Ovary (tissue), 3 donors: ENCODE data around the gene REEP3.

Source experiments
- EP300 ChIP-seq: sonication (generic); formaldehyde crosslinking; IDR thresholded peaks from one replicate; pipeline ENCODE4 v1.6.1; 2017; ENCODE audit warnings: antibody characterized with exemption
- TF ChIP-seq, protein P1 (sequence below), 3 donors: fragments of 450-650 bp in 2 of 3; fragments of 200-600 bp in 1 of 3; IDR thresholded peaks; one replicate each; pipeline versions ENCODE4 v1.5.1 to v1.8.0; 2016 to 2022; ENCODE audit warnings: antibody characterized with exemption in 3 of 3, mild to moderate bottlenecking in 1 of 3
- donor health status: DM: no; HTN: no; CAD: no.

DNA sequence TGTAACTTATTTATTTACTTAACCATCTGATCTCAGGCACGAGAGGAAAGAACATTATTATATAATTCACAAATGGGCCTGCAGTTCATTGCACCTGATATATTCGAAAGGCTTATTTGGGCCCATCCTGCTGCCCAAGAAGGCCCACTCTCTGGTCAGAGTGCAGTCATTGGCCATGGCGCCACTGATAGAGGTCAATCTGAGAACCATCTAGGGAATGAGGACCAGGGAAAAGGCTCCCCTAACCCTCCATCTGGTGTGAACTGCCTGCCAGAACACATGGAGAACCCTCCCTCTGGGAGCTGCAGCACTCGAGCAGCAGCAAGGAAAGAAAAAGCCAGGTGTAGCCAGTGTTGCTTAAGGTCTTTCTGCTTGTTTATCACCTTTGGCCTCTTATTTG lies 136.6 kb downstream of the REEP3 start:
- TF ChIP-seq, protein P1, sequence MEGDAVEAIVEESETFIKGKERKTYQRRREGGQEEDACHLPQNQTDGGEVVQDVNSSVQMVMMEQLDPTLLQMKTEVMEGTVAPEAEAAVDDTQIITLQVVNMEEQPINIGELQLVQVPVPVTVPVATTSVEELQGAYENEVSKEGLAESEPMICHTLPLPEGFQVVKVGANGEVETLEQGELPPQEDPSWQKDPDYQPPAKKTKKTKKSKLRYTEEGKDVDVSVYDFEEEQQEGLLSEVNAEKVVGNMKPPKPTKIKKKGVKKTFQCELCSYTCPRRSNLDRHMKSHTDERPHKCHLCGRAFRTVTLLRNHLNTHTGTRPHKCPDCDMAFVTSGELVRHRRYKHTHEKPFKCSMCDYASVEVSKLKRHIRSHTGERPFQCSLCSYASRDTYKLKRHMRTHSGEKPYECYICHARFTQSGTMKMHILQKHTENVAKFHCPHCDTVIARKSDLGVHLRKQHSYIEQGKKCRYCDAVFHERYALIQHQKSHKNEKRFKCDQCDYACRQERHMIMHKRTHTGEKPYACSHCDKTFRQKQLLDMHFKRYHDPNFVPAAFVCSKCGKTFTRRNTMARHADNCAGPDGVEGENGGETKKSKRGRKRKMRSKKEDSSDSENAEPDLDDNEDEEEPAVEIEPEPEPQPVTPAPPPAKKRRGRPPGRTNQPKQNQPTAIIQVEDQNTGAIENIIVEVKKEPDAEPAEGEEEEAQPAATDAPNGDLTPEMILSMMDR (IDR thresholded peaks at IDR 0.05), result no peak
- no peak for TF ChIP-seq EP300
